K562 (cell line): Measurements from ENCODE around the gene COASY. TPM values are rescaled to one million over a fixed set of nuclear protein-coding genes. Genes with fewer than 3 reads are reported as not detected.

Experiments used
- ARHGAP35 ChIP-seq: fragments of 450-650 bp; IDR thresholded peaks from 2 replicates; pipeline ENCODE4 v1.6.1; 2018; ENCODE audit not compliant: partially characterized antibody
- ARID1B ChIP-seq: fragments of 450-650 bp; IDR thresholded peaks from 2 replicates; pipeline ENCODE4 v1.6.1; 2016; ENCODE audit warnings: antibody characterized with exemption, mild to moderate bottlenecking, inconsistent platforms
- CBFB ChIP-seq: sonication (generic); formaldehyde crosslinking; IDR thresholded peaks from 2 replicates; pipeline ENCODE4 v1.4.0; 2020; ENCODE audit warnings: mild to moderate bottlenecking, missing genetic modification reagents
- CLOCK ChIP-seq: fragments of 250-450 bp; sonication (Bioruptor Pico); IDR thresholded peaks from 2 replicates; pipeline ENCODE4 v1.4.0; 2020; ENCODE audit warnings: mild to moderate bottlenecking, moderate library complexity, borderline replicate concordance
- HNRNPUL1 ChIP-seq: fragments of 200-400 bp; formaldehyde crosslinking; IDR thresholded peaks from 2 replicates; pipeline ENCODE4 v1.6.1; 2017; ENCODE audit warnings: low read length
- LEF1 ChIP-seq: fragments of 450-650 bp; IDR thresholded peaks from 2 replicates; pipeline ENCODE4 v1.6.1; 2016; ENCODE audit warnings: mild to moderate bottlenecking
- PHF21A ChIP-seq: fragments of 450-650 bp; IDR thresholded peaks from 2 replicates; pipeline ENCODE4 v1.6.1; 2017; ENCODE audit warnings: low read depth, borderline replicate concordance
- PRPF4 ChIP-seq: fragments of 200-400 bp; formaldehyde crosslinking; IDR thresholded peaks from one replicate; pipeline ENCODE4 v1.6.1; 2017; ENCODE audit warnings: low read length, low read depth, mild to moderate bottlenecking; ENCODE audit not compliant: insufficient read depth, poor library complexity, severe bottlenecking
- RBM39 ChIP-seq: fragments of 200-400 bp; formaldehyde crosslinking; optimal IDR thresholded peaks from 2 replicates; pipeline ENCODE3; 2018; ENCODE audit warnings: low read depth, low read length
- RUNX1 ChIP-seq: sonication (generic); IDR thresholded peaks from 2 replicates; pipeline ENCODE4 v1.6.1; 2016; ENCODE audit warnings: antibody characterized with exemption, low read depth
- SFPQ ChIP-seq: fragments of 200-400 bp; formaldehyde crosslinking; IDR thresholded peaks from 2 replicates; pipeline ENCODE4 v1.6.1; 2017; ENCODE audit warnings: mild to moderate bottlenecking, low read depth, low read length, moderate library complexity
- SMARCA4 ChIP-seq: fragments of 450-650 bp; IDR thresholded peaks from 2 replicates; pipeline ENCODE4 v1.6.1; 2016
- SP1 ChIP-seq: sonication (generic); formaldehyde crosslinking; IDR thresholded peaks from 2 replicates; pipeline ENCODE4 v1.8.1; 2022; ENCODE audit warnings: mild to moderate bottlenecking, missing genetic modification reagents
- STAT5A ChIP-seq: IDR thresholded peaks from 2 replicates; pipeline ENCODE4 v1.6.1; 2012; ENCODE audit warnings: low read length, inconsistent platforms, borderline replicate concordance
- THRB ChIP-seq: fragments of 450-650 bp; formaldehyde crosslinking; conservative IDR thresholded peaks from 2 replicates; pipeline ENCODE4 v1.4.0; 2022; ENCODE audit warnings: mild to moderate bottlenecking, missing genetic modification characterization
- TRIM24 ChIP-seq, 2 experiments: fragments of 450-650 bp; IDR thresholded peaks; 2 replicates each; pipeline ENCODE4 v1.6.1; 2016
- U2AF2 ChIP-seq: fragments of 200-400 bp; formaldehyde crosslinking; optimal IDR thresholded peaks from 2 replicates; pipeline ENCODE3; 2017; ENCODE audit warnings: low read depth, mild to moderate bottlenecking, low read length
- ZNF764 ChIP-seq: fragments of 250-450 bp; sonication (Bioruptor Pico); IDR thresholded peaks from 2 replicates; pipeline ENCODE4 v1.4.0; 2020; ENCODE audit warnings: low read depth, mild to moderate bottlenecking, moderate library complexity
- polyA plus RNA-seq, 8 experiments: library from polyadenylated mRNA; depleted of rRNA in 4 of 8; stranded (reverse) in 5 of 8; unstranded in 3 of 8; fragments of >200 nt; fragmentation: Nextera tagmentation in 2 of 8; fragmentation: Illumina TruSeq in 1 of 8; extraction: Ambion mirVana in 2 of 8; extraction: Trizol in 1 of 8; gene quantifications; 2 replicates each; pipeline versions ENCODE4 v1.2.1 to v1.2.3, GENCODE V29; 2011 to 2014; ENCODE audit warnings: inconsistent platforms in 1 of 8, missing spikeins in 1 of 8
- total RNA-seq, 7 experiments: library from RNA; depleted of rRNA in 6 of 7; stranded (reverse); fragments of >200 nt in 6 of 7; fragmentation: Illumina TruSeq in 2 of 7; extraction: Trizol in 2 of 7; gene quantifications; 2 replicates each; pipeline versions ENCODE4 v1.2.1 to v1.2.3, GENCODE V29; 2011 to 2021; ENCODE audit warnings: low replicate concordance in 1 of 7
- TF ChIP-seq, protein P1 (sequence below), 2 experiments: fragments of 250-450 bp in 1 of 2; fragments of 450-650 bp in 1 of 2; sonication (Bioruptor Pico) in 1 of 2; IDR thresholded peaks; 2 replicates each; pipeline versions ENCODE4 v1.6.1 to v1.8.0; 2016 to 2021; ENCODE audit warnings: mild to moderate bottlenecking in 2 of 2, moderate library complexity in 2 of 2, missing compliant biosample characterization in 1 of 2, missing genetic modification characterization in 1 of 2
- TF ChIP-seq, protein P2 (sequence below): fragments of 250-450 bp; sonication (Bioruptor Pico); IDR thresholded peaks from 2 replicates; pipeline ENCODE4 v1.5.1; 2021; ENCODE audit warnings: mild to moderate bottlenecking

Gene COASY
- total and polyA plus RNA-seq, 9 of the 15 experiments (the other 6 are each of a cell fraction or from before 2014, with no cell fraction given), result 25.4 to 175 (median 62.3) TPM

DNA sequence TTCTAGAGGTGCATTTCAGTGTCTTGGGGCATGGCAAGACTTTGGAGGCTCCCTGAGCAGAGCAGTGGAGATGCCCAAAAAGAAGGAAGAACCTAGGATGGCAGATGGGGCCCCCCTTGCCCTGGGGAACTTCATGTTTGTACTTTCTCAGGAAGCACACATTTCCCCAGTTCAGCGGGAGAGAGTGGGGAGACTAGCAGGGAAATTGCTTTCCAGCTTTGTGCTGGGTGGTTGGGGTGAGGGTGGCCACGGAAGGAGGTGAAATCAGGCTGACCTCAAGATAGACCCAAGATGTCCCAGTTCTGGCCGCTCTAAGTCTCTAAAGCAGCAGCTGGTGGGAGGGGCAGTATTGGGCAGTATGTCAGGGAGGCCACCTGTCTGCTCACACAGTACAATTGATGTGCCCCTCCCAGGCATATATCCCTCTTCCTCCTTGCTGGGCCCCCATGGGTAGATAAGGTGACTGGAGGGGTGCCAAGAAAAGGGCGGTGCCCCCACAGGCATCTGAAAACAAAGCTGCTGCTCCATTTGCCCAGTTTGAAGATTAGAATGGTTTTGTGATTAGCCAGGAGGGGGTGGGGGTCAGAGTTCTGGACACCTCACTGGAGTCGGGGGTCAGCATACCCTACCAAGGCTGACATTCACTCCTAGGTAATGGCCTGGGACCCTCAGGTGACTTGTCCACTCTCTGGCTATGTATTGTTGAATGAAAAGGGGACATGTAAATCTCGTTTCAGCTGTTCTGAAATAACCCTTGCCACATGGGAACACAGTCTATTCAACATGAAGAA is 43.0 kb upstream of the COASY start (continued):
- no peak for TF ChIP-seq CLOCK (CRISPR knock-in tag)
- TF ChIP-seq, protein P1, sequence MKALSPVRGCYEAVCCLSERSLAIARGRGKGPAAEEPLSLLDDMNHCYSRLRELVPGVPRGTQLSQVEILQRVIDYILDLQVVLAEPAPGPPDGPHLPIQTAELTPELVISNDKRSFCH (CRISPR knock-in tag; IDR thresholded peaks at IDR 0.05), result no peak
- TF ChIP-seq, protein P1 (tag; IDR thresholded peaks at IDR 0.05), result no peak
- peak; percentile 26; the same call in 1 of the 2 replicates for TF ChIP-seq STAT5A
- TF ChIP-seq LEF1, result peak; percentile 64
- TF ChIP-seq RBM39, result no peak
- peak; percentile 50; the same call in 1 of the 2 replicates for TF ChIP-seq THRB (CRISPR knock-in tag)
- peak; percentile 48 to 60; a peak in 1 of 4 replicates for TF ChIP-seq TRIM24 (IDR thresholded peaks at IDR 0.05)
- no peak for TF ChIP-seq ZNF764
- no peak for TF ChIP-seq CBFB (CRISPR knock-in tag)
- TF ChIP-seq SMARCA4, result peak; percentile 50
- no peak for TF ChIP-seq PRPF4
- TF ChIP-seq U2AF2, result no peak
- TF ChIP-seq HNRNPUL1, result no peak
- TF ChIP-seq PHF21A, result no peak
- TF ChIP-seq ARID1B, result peak; percentile 77
- TF ChIP-seq, protein P2, sequence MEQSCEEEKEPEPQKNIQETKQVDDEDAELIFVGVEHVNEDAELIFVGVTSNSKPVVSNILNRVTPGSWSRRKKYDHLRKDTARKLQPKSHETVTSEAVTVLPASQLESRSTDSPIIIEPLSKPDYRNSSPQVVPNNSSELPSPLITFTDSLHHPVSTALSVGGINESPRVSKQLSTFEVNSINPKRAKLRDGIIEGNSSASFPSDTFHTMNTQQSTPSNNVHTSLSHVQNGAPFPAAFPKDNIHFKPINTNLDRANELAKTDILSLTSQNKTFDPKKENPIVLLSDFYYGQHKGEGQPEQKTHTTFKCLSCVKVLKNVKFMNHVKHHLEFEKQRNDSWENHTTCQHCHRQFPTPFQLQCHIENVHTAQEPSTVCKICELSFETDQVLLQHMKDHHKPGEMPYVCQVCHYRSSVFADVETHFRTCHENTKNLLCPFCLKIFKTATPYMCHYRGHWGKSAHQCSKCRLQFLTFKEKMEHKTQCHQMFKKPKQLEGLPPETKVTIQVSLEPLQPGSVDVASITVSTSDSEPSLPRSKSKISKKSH (CRISPR knock-in tag), result no peak
- no peak for TF ChIP-seq RUNX1
- TF ChIP-seq SFPQ, result no peak
- 0 out of 2 replicates have a peak, but pooled peaks have one; percentile 36 for TF ChIP-seq SP1 (CRISPR knock-in tag)
- no peak for TF ChIP-seq ARHGAP35
